CD4-positive, alpha-beta T cell treated with Interleukin-17A for 1 hour (primary cell): ENCODE results near the gene CTLA4.
"Not testable (repeated sequence)": the region's sequence is repeated elsewhere in the genome, so short reads cannot be mapped to it uniquely, and the experiment has no call there.

Experiments
- DNase-seq: peaks from one replicate; pipeline ENCODE4 v3.0.0-alpha.2; 2020

The CTLA4 gene

GRCh38 chr2:203858176-203858575, 9.4 kb upstream of the CTLA4 start:
- DNase-seq, result peak; percentile 52

- DNase-seq, result no peak
Observed at GRCh38 chr2:203859030-203859789, 8.4 kb upstream of the CTLA4 start.

GRCh38 chr2:203861197-203861596, 6.4 kb upstream of the CTLA4 start:
- DNase-seq, result no peak

- no peak for DNase-seq
Observed at GRCh38 chr2:203861607-203862006, 6.0 kb upstream of the CTLA4 start.

GRCh38 chr2:203869223-203870042, 1.9 kb downstream of the CTLA4 start:
- peak; percentile 71 for DNase-seq

GRCh38 chr2:203870481-203870880, 2.9 kb downstream of the CTLA4 start:
- no peak for DNase-seq

- no peak for DNase-seq
Observed at GRCh38 chr2:203870941-203871340, 3.4 kb downstream of the CTLA4 start.

GRCh38 chr2:203871371-203871983, 3.9 kb downstream of the CTLA4 start:
- DNase-seq, result peak; percentile 51

GRCh38 chr2:203873461-203873860, 5.9 kb downstream of the CTLA4 start:
- no peak for DNase-seq

GRCh38 chr2:203873921-203874631, 6.5 kb downstream of the CTLA4 start:
- peak; percentile 42 for DNase-seq

GRCh38 chr2:203875471-203875870, 7.9 kb downstream of the CTLA4 start:
- DNase-seq, result no peak

GRCh38 chr2:203876328-203876727, 8.8 kb downstream of the CTLA4 start:
- DNase-seq, result no peak

- no peak for DNase-seq
Observed at GRCh38 chr2:203878063-203878462, 10.5 kb downstream of the CTLA4 start.

GRCh38 chr2:203880557-203881125, 13.1 kb downstream of the CTLA4 start:
- DNase-seq, result no peak

- DNase-seq, result not testable (repeated sequence)
Observed at GRCh38 chr2:203881185-203881584, 13.6 kb downstream of the CTLA4 start.

- no peak for DNase-seq
Observed at GRCh38 chr2:203882551-203882950, 15.0 kb downstream of the CTLA4 start.

GRCh38 chr2:203886661-203887151, 19.1 kb downstream of the CTLA4 start:
- peak; percentile 25 for DNase-seq

- no peak for DNase-seq
Observed at GRCh38 chr2:203887677-203888076, 20.1 kb downstream of the CTLA4 start.

- no peak for DNase-seq
Observed at GRCh38 chr2:203889542-203889941, 22.0 kb downstream of the CTLA4 start.

GRCh38 chr2:203889944-203890343, 22.4 kb downstream of the CTLA4 start:
- DNase-seq, result no peak

- DNase-seq, result no peak
Observed at GRCh38 chr2:203890733-203891132, 23.2 kb downstream of the CTLA4 start.

GRCh38 chr2:203891474-203891873, 23.9 kb downstream of the CTLA4 start:
- DNase-seq, result peak; percentile 23

GRCh38 chr2:203892207-203892606, 24.6 kb downstream of the CTLA4 start:
- no peak for DNase-seq
